Stomach (tissue), 9 donors: ENCODE data around the gene SLC24A4. TPM values are rescaled to one million over a fixed set of nuclear protein-coding genes. Genes with fewer than 3 reads are reported as not detected.

Source experiments
- DNase-seq, 2 donors: peaks; one replicate each; pipeline versions ENCODE4 v3.0.0 to v3.0.0-alpha.2; 2013 to 2019
- H3K27ac ChIP-seq, 5 donors: fragments of 200-600 bp in 4 of 5; sonication (generic) in 4 of 5; one replicate each; pipeline ENCODE4 v1.5.1; 2013 to 2019; ENCODE audit warnings: mild to moderate bottlenecking in 1 of 5, moderate library complexity in 1 of 5
- H3K27me3 ChIP-seq, 3 donors: fragments of 200-600 bp; sonication (generic); one replicate each; pipeline ENCODE4 v1.5.1; 2017 to 2019; ENCODE audit warnings: mixed run types in 1 of 3
- H3K36me3 ChIP-seq, 4 donors: fragments of 200-600 bp; sonication (generic); 1 replicate in 3 of 4; 2 replicates in 1 of 4; pipeline ENCODE4 v1.5.1; 2016 to 2019
- H3K4me1 ChIP-seq, 4 donors: fragments of 200-600 bp; sonication (generic); one replicate each; pipeline ENCODE4 v1.5.1; 2016 to 2019
- H3K4me3 ChIP-seq, 4 donors: fragments of 200-600 bp; sonication (generic) in 3 of 4; one replicate each; pipeline ENCODE4 v1.5.1; 2016 to 2019; ENCODE audit warnings: mild to moderate bottlenecking in 1 of 4
- H3K9me3 ChIP-seq, 4 donors: fragments of 200-600 bp; sonication (generic); one replicate each; pipeline ENCODE4 v1.5.1; 2016 to 2019
- EP300 ChIP-seq: sonication (generic); formaldehyde crosslinking; IDR thresholded peaks from one replicate; pipeline ENCODE4 v1.6.1; 2017; ENCODE audit warnings: antibody characterized with exemption
- POLR2A ChIP-seq, 4 donors: fragments of 450-650 bp; IDR thresholded peaks; one replicate each; pipeline ENCODE4 v1.6.1; 2016; ENCODE audit warnings: antibody characterized with exemption in 4 of 4, control low read depth in 2 of 4, mild to moderate bottlenecking in 1 of 4, moderate library complexity in 1 of 4
- POLR2AphosphoS5 ChIP-seq, 3 donors: sonication (generic); formaldehyde crosslinking; IDR thresholded peaks; one replicate each; pipeline ENCODE4 v1.6.1; 2016; ENCODE audit warnings: antibody characterized with exemption in 3 of 3
- WGBS, 5 donors: extraction: QIAGEN DNeasy Blood & Tissue Kit in 3 of 5; methylation state at CpG; one replicate each; pipeline versions ENCODE4 v1.1.5 to v1.1.7; 2013 to 2018; 5-methylcytosine and 5-hydroxymethylcytosine counted together
- intact Hi-C: fragments of 100-400 bp; cut with DNase I; formaldehyde crosslinking; loops from one replicate; pipeline ENCODE4 v1.15.1; 2023; ENCODE audit warnings: low total_unique reads
- polyA plus RNA-seq, 3 donors: library from polyadenylated mRNA; stranded (reverse); fragments of 200-250 nt; gene quantifications; one replicate each; pipeline ENCODE4 v1.2.3, GENCODE V29; 2013
- total RNA-seq, 5 donors: library from RNA; depleted of rRNA; stranded (reverse); fragments of >200 nt; gene quantifications; one replicate each; pipeline versions ENCODE4 v1.1.0 to v1.2.3, GENCODE V29; 2014 to 2016
- TF ChIP-seq, protein P1 (sequence below), 7 experiments: fragments of 450-650 bp in 4 of 7; fragments of 200-600 bp in 3 of 7; sonication (generic) in 3 of 7; IDR thresholded peaks; one replicate each; pipeline ENCODE4 v1.5.1; 2016 to 2019; ENCODE audit warnings: antibody characterized with exemption in 7 of 7, control low read depth in 2 of 7, mild to moderate bottlenecking in 1 of 7
- donor health status: healthy with polysubstance abuse.
- donor health status: Bipolar disorder and iron deficiency.
- donor health status: healthy.

Gene SLC24A4
- total and polyA plus RNA-seq, 8 donors, result 0.08 to 0.92 (median 0.38) TPM; not detected in 4

DNA sequence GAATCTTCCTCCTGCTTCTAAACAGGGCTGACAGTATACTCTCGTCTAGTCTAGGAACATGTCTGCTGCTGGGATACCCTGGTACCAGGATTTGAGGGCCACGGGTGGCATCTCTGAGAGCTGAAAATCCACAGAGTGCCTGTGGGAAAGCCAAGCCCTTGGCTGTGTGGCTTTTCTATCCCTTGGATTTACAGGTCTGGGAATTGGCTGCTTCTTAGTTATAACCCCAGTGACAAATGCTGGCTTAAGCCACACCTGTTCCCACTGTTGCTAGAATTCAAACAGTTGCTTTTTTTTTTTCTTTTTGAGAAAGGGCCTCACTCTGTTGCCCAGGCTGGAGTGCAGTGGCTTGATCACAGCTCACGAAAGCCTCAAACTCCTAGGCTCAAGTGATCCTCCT lies 176.3 kb downstream of the SLC24A4 start:
- H3K4me3 ChIP-seq, result no peak overlapping the region
- intact Hi-C loops, result no loop called here
- peaks cover 0 to 5% (median 0%) of the 10 kb centered on the region in 3 donors for H3K27me3 ChIP-seq
- no peaks in the 10 kb centered on the region for H3K4me1 ChIP-seq
- no peak for DNase-seq
- no peak overlapping the region for H3K27ac ChIP-seq
- no peaks in the 10 kb centered on the region for H3K9me3 ChIP-seq
- TF ChIP-seq, protein P1, sequence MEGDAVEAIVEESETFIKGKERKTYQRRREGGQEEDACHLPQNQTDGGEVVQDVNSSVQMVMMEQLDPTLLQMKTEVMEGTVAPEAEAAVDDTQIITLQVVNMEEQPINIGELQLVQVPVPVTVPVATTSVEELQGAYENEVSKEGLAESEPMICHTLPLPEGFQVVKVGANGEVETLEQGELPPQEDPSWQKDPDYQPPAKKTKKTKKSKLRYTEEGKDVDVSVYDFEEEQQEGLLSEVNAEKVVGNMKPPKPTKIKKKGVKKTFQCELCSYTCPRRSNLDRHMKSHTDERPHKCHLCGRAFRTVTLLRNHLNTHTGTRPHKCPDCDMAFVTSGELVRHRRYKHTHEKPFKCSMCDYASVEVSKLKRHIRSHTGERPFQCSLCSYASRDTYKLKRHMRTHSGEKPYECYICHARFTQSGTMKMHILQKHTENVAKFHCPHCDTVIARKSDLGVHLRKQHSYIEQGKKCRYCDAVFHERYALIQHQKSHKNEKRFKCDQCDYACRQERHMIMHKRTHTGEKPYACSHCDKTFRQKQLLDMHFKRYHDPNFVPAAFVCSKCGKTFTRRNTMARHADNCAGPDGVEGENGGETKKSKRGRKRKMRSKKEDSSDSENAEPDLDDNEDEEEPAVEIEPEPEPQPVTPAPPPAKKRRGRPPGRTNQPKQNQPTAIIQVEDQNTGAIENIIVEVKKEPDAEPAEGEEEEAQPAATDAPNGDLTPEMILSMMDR (IDR thresholded peaks at IDR 0.05), result no peak
- no peak for TF ChIP-seq POLR2AphosphoS5 (IDR thresholded peaks at IDR 0.05)
- TF ChIP-seq EP300, result no peak
- TF ChIP-seq POLR2A (IDR thresholded peaks at IDR 0.05), result no peak
- H3K36me3 ChIP-seq, result no peaks in the 10 kb centered on the region
- WGBS, 5 donors, result 77 to 90% (median 87%) methylated on average over 3 of the region's 3 CpGs

- no peak overlapping the region for H3K27ac ChIP-seq
- 66 to 70% (median 68%) methylated on average over 6 of the region's 6 CpGs for WGBS, 5 donors
Observed at GRCh38 chr14:92500491-92500941, 177.6 kb downstream of the SLC24A4 start.

GRCh38 chr14:92501891-92502351 lies 179.0 kb downstream of the SLC24A4 start:
- Histone ChIP-seq H3K27me3 (peaks cover 0 to 5% (median 0%) of the 10 kb centered on the region in 3 donors), H3K4me1 (peaks cover 0 to 4% (median 0%) of the 10 kb centered on the region in 4 donors), H3K9me3 (no peaks in the 10 kb centered on the region), H3K36me3 (no peaks in the 10 kb centered on the region), H3K27ac (no peak overlapping the region), H3K4me3 (no peak overlapping the region)
- intact Hi-C loops, result no loop called here
- DNase-seq, result no peak
- WGBS, 5 donors, result 72 to 89% (median 84%) methylated on average over 5 of the region's 5 CpGs
- no peak for TF ChIP-seq POLR2A (IDR thresholded peaks at IDR 0.05)
- TF ChIP-seq, protein P1 (IDR thresholded peaks at IDR 0.05), result no peak
- TF ChIP-seq EP300, result no peak
- TF ChIP-seq POLR2AphosphoS5 (IDR thresholded peaks at IDR 0.05), result no peak

More at GRCh38 chr14:92500491-92500941, 177.6 kb downstream of the SLC24A4 start:
- intact Hi-C loops, result no loop called here
- Histone ChIP-seq H3K27me3 (peaks cover 0 to 5% (median 0%) of the 10 kb centered on the region in 3 donors), H3K9me3 (no peaks in the 10 kb centered on the region), H3K4me3 (no peak overlapping the region), H3K4me1 (no peaks in the 10 kb centered on the region), H3K36me3 (no peaks in the 10 kb centered on the region)
- TF ChIP-seq, protein P1 (IDR thresholded peaks at IDR 0.05), result no peak
- TF ChIP-seq POLR2A (IDR thresholded peaks at IDR 0.05) (no peak), POLR2AphosphoS5 (IDR thresholded peaks at IDR 0.05) (no peak), EP300 (no peak)
- DNase-seq, result no peak

DNA sequence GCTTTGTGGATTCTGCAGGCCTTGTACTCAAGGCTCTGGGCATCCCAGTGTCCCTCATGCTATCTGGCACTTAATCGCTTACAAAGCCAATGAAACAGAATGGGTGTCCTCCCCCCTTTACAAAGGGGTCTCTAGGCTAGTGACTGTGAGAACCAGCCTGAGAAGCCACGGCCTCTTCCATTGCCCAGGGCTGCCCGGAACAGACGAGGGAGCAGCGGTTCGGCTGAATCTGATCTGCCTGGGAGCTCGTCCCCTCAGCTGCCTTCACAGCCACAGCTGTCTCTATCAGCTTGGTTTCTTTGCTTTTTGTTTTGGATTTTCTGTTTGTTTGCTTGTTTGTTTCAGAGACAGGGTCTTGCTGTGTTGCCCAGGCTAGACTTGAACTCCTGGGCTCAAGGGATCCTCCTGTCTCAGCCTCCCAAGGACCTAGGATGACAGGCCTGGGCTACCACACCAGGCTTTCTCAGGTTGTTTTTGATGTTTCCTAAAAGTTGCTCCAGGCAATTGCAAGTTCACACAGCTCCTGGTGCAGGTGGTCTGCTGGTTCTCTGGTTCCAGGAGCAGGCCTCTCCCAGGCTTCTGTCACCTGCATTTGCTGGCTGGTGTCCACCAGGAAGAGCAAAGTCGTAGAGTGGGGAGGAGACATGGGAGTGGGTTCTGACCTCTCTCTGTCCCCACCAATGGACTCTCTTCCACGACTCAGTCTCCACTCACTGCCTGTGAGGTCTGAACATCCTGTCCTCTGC lies 179.7 kb downstream of the SLC24A4 start:
- no peak for TF ChIP-seq POLR2AphosphoS5 (IDR thresholded peaks at IDR 0.05)
- TF ChIP-seq, protein P1 (IDR thresholded peaks at IDR 0.05), result no peak
- TF ChIP-seq EP300, result no peak
- TF ChIP-seq POLR2A (IDR thresholded peaks at IDR 0.05), result no peak
- H3K4me3 ChIP-seq, result no peak overlapping the region
- peaks cover 0 to 8% (median 0%) of the 10 kb centered on the region in 4 donors for H3K4me1 ChIP-seq
- no peak overlapping the region for H3K27ac ChIP-seq
- no peaks in the 10 kb centered on the region for H3K9me3 ChIP-seq
- 84 to 91% (median 87%) methylated on average over 3 to 9 of the region's 9 CpGs for WGBS, 5 donors
- H3K36me3 ChIP-seq, result no peaks in the 10 kb centered on the region
- no peak for DNase-seq
- intact Hi-C loops, result no loop called here
- peaks cover 0 to 5% (median 0%) of the 10 kb centered on the region in 3 donors for H3K27me3 ChIP-seq
